ENCODE measurements around the gene GCLC.

GCLC gene

DNA sequence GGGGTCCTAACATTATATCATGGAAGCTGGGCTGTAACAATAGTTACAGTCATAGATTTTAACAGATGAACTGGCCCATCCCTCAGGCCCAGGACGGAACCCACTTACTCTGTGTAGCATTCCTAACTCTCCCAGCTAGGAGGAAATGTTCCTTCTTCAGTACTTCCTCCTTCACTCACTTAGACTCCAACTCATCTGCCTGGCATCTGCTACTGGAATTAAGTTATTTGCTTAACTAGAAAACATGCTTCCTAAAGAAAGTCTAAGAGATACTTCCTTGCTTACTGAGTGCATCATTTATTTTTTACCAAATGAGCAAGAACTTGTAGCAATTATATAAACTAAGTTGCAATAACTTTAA, 20.5 kb downstream of the GCLC start:
- peak; percentile 64 for DNase-seq (ENCODE audit: low read depth)

DNA sequence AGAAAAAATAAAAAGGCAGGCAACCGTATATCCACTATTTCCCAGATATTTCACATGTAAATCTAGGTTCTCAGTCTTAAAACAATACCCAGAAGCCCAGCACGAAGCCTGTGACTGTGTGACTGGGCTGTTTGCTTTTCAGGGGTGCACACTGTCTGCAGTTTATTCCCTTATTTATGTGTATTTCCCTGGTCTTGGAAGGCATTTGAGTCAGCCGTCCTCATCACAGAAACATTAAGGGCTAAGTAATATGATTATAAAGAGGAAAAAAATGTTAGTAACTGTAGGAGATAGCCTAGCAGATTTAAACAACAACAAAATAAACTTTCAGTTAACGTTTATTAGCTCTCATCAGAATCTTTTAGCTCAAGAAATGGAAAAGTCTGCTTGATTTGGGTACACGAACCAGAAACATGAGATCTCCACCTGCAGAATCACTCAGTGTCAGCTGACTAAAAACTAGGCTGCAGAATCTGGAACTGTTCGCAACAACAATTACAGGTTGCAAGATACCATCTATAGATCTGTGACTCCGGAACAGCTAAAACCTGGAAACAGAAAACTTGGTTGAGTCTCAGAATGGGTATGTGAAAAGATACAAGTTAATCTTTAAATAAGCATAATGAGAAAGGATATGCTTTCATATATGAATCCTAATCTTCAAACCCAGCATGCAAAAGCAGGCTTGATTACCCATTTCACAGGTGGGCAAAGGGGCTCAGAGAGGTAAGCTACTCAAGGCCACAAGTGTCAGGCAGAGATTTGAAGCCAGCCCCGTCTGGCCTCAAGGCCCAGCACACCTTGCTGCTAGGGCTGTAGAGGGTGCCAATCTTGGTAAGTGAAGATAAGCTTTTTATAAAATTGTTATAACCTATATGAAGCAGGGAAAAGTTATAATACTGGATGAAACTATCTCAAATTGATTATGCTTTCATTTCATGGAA, 21.1 kb downstream of the GCLC start:
- DNase-seq (ENCODE audit: low read depth): no peak

DNA sequence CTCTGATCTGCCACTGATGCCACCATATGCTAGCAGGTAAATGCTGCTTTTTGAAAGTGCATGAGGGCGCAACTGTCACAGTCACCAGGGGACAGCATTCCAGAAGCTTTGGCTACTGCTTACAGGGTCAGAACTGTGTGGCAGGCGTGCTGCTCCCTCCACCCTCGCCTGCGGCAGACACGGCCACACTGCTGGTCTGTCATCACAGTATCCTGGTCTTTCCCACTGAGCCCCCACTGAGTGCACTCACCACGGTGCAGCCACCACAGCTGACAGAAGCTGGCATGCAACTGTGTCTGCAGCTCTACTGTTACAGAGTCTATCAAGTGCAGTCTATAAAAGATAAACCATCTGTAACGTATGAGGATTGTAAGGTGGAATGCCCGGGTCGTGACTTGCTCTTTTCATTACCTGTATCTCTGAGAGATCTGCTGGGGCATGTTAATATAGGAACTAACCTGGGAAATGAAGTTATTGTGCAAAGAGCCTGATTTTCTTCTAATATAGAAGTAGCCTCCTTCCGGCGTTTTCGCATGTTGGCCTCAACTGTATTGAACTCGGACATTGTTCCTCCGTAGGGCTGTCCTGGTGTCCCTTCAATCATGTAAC, 24.5 kb downstream of the GCLC start:
- no peak for DNase-seq (ENCODE audit: low read depth)

DNA sequence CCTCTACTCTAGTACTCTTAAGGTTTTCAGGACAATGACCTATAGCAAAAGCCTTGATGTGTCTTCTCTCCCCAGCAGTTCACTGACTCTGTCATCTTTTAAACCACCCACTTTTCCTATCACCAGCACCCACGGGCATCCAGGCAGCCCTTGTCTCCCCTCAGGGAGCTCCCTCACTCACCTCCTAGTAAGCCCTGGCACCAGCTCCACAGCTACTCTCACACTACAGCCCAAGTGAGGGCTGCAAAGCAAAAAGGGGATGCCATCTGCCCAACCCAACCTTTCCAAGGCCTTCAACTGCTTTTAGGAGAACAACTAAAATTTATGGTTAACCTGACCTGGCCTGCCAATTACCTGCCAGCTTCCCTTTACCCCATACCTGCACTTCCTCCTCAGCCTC, 26.0 kb downstream of the GCLC start:
- DNase-seq (ENCODE audit: low read depth): no peak

DNA sequence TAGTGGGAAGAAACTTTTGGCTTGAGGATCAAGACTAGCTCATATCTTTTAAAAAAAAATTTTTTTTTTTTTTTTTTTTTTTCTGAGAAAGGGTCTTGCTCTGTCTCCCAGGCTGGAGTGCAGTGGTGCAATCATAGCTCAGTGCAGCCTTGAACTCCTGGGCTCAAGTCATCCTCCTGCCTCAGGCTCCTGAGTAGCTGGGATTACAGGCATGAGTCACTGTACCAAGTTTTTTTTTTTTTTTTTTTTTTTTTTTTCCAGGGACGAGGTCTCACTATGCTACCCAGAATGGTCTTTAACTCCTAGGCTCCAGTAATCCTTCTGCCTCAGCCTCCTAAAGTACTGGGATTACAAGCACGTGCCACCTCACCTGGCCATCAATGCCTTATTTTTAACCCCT, 27.9 kb downstream of the GCLC start:
- peak; percentile 40 for DNase-seq (ENCODE audit: low read depth)

DNA sequence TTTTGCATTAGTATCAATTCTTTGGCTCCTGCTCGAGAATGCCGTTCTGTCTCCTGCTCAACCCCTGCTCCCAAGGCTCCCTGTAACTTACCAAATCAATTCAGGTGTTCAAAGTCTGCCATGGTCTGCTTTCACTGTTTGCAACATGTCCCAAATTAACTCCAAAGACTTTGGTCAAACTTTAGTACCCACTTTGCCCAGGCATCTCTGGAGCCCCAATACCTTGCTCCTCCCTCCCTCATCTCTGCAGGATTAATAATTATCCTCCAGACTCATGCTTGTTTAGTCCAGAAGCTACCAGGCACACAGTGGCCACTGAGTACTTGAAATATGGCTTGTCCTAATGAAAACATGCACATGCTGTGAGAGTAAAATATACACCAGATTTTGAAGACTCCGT, 30.2 kb downstream of the GCLC start:
- DNase-seq (ENCODE audit: low read depth): no peak

DNA sequence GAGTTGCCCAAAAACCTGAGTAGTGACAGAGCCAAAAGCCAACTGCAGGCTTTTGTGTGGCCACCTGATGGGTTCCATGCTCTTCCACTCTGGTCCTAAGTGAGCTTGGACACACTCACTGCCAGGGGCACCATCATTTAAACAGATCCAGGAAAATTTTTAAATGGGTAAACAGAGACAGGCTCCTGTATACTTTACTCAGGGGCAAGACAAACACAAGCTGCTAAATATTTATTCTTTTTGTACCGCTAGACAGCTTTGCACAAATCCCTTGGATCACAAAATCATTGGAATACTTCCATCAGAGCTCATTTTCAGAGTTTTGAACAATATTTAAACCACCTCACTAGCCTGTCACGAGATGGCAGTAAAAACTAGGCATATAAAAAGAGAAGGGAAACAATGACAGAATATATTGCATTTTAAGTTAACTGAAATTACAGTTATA, 31.4 kb downstream of the GCLC start:
- DNase-seq (ENCODE audit: low read depth): no peak

DNA sequence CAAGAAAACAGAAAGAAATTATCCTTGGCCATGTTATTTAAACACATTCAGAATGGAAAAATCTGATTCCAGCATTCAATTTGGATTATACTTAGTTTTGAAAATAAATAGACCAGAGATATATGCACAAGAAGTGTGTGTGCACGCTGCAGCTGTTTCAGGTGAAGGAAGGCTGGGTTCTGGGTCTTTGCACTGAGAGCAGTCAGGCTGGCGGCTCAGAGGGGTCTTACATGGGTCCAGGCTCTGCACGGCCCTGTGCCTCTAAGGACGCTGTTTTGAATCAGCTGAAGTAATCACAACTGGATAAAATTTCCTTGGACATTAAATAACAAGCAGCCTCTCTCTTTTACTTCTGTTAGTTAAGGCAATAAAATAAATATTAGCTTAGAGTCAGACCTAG, 31.8 kb downstream of the GCLC start:
- DNase-seq (ENCODE audit: low read depth): no peak

DNA sequence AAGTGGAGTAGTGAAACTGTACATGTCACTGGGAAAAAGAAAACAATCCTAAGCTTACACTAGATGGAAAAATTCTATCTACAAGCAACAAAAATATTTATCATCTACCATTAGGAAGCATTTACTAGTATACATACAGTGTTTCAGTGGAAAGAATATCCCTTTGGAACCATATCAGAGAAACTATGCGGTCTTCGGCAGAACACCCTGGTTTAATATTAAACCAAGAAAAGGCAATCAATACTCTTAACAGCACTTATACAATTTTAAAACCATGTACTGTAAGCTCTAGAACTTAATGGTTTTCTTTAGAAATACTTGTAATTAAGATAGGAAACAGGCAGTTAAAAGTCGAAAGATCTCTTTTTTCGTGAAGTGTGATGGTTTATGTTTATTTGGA, 32.3 kb downstream of the GCLC start:
- no peak for DNase-seq (ENCODE audit: low read depth)

DNA sequence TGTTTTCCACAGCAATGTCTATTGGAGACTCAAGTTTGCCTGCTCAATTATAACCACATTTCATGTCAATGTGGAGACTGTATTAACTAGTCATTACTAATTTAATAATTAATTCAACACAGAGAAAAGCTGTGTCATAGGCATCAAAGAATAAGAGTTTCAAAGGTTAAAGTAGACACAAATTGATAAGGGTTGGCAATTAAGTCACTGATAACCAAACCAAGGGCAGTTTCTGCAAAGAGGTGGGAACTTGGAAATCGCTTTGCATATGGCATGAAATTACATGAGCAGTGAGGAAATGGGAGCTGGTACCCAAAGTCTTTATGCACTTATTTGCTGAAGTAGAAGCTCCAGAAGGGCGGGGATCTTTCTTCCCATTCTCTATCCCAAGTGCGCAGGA, 34.2 kb downstream of the GCLC start:
- DNase-seq (ENCODE audit: low read depth): no peak

DNA sequence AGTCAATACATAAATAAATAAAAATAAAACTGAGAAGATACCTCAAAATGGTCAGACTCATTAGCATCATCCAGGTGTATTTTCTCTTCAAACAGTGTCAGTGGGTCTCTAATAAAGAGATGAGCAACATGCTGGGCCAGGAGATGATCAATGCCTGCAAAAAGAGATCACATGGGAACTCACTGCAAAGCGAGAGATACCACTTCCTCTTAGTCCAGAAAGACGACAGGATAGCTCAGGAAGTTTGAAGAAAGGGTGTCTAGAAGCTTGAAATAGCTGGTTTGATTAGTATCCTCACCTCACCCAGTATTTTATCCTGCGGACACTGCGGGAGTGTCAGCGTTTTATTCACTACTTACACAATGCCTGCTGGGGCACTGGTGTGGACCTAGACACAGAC, 38.0 kb downstream of the GCLC start:
- DNase-seq (ENCODE audit: low read depth): no peak

DNA sequence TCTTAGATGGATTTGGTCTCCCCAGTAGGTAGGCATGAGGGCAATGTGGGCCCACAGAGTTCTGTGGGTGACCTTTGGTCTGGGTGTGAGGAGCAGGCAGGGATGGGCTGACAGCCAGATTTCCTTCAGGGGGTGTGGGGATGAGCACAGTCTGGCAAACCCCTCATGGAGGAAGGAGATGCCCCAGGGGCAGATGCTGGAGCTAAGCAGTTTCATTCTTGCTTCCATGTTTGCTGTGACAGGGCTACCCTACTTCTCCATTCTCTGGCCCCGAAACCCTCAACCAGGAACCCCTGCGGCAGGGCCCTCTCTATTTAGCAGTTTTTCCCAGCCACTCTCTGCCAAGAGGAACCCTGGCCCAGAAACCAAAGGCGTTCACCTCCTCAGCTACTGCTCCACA, 40.4 kb downstream of the GCLC start:
- DNase-seq (ENCODE audit: low read depth): no peak

DNA sequence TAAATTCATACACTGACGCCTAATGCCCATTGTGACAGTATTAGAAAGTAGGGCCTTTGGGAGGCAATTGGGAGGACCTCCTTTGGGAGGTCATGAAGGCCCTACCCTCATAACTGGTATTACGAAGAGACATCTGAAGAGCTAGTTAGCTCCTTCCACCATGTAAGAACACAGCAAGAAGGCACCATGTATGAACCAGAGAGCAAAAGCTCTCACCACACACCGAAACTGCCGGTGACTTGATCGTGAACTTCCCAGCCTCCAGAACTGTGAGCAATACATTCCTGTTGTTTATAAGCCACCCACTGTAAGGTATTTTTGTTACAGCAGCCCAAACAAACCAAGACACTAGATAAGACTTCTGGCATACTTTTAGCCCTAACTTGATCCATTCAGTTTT, 41.8 kb downstream of the GCLC start:
- DNase-seq (ENCODE audit: low read depth): no peak

DNA sequence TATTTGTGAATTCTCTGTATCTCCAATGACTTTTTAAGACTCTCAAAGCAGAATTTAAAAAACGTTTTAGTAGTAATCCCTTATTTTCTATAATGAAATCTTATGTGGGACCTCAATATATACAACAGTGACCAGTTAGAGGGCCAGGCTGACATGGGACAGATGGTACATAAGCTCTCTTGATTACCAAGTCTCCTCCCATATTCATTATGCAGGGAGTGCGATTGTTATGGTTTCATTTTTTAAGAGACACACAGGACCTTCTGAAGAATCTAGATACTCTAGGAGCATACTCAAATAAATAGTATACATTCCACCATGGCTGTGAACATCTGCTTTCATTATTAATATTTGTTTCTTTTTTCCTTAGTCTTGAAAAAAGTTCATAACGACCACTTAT, 43.5 kb downstream of the GCLC start:
- DNase-seq (ENCODE audit: low read depth): no peak

DNA sequence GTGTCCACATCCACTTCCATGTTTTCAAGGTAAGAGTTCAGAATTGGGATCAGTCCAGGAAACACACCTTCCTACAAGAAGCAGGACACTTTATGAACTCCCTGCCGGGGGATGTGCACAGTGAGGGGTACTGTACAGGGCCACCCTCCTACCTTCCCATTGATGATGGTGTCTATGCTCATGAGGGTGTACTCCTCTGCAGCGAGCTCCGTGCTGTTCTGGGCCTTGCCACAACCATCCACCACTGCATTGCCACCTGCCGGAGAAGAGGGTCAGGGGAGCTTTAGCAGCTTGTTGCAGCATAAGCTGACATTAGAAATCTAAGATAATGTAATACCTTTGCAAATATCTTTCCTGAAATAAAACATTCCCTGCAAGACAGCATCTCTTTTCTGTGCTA, 44.8 kb downstream of the GCLC start:
- DNase-seq (ENCODE audit: low read depth): no peak

DNA sequence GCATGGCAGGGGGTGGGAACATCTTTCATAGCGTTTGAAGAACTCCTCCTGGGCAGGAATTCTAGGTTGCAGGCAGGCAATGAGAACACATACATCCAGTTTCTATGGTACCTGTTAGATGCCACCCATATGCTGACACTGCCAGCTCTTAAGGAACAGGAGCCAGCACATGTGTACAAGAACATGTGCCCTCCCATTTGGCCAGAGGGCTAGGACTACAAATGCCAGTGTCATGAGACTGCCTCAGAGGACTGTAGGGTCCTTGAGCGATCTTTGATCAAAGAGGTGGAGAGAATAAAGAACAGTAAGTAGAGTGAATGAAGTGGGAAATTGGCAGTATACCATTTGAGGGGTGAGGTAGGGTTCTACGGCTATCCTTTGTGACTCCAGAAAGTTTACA, 45.8 kb downstream of the GCLC start:
- no peak for DNase-seq (ENCODE audit: low read depth)

DNA sequence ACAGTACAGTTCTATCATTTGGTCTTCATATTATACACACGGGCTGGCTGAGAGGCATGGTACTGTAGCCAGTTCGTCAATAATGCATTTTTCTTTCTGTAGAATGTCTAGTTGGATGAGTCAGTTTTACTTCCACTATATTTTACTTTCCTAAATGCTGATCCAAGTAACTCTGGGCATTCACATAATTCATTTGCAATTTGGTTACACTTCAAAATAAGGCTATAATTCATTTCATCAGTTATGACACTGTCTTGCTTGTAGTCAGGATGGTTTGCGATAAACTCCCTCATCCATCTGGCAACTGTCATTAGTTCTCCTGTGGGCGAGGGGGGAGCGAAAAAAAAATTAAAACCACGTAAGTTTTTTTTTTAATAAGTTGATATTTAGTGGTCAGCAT, 46.3 kb downstream of the GCLC start:
- no peak for DNase-seq (ENCODE audit: low read depth)

DNA sequence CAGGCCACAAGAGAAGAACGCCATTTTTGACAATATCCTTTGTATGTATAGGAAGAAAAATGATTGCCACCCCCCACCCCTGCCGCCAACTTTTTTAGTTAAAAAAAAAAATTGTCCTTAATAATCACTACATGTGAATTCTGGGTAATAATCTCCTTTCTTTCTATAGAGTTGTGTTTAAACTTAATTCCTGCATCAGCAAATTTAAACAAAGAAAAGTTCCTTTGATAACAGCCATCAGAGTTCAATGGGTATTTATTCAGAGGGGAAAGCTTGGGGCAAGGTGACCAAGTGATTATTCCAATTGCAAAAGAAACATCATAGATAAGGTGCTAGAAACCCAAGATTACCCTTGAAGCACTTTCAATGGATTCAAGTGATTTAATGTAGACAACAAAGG, 47.0 kb downstream of the GCLC start:
- no peak for DNase-seq (ENCODE audit: low read depth)

DNA sequence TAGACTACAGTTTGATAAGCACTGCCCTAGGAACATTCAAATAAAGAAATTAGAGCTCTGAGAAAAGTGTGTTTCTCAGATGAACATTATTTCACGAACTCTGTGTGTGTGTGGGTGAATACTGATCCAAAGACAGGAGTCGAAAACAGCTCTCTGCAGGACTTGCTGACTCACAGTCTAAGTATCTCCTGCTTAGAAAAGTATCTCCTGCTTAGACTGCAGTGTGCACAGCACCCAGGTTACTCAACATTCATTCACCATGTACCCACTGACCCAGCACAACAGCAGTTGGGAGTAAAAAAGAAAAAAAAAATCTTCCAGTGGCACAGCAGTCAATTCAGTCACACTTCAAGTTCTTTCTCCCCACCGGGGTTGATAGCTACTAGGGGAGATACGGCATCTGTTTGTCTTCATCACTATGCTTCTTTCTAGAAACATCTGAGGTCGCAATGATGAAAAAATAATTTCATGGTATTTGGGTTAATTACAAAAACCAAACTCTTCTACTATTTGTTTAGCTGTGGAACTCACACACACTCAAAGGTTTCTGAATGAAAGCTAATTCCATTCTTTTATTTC, 48.0 kb downstream of the GCLC start:
- peak; percentile 94 for DNase-seq (ENCODE audit: low read depth)

DNA sequence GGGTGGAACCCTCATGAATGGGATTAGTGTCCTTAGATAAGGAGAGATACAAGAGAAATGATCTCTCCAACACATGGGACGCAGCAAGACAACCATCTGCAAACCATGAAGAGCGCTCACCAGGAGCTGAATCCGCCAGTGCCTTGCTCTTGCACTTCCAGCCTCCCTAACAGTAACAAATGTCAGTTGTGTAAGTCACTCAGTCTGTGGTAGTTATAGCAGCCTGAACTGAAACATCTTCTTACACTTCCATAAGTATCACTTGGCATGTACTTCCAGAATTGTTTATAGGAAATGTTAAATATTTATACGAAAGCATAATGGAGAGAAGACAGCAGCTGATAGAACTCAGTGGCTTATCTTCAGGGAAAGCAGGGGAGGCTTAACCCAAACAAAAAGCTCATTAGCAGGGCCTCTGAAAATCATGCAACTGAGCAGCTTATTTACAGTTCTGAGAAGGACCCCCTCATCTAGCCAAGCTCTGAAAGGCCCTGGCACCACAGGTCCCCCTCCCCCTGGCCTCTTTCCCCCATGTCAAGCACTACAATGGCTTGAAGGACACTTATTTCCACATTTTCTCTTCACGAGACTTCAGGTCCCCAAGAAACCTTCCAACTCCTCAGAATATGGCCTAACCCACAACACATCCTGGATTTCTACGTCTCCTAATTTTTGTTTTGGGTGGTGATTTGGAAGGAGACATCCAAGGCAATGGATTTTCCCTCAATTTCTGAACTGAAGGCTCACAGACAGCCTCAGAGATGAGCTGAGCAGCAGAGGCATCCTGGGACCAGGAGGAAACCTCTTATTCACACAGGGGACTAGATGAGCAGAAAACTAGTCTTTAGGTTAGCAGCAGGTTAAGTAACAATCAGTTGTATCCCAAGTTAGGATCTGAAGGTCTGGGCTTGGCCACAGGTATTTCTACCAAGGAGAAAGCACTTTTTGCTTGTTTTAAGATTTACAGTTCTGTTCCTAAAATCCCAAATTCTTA, 49.1 kb downstream of the GCLC start:
- DNase-seq (ENCODE audit: low read depth): no peak

DNA sequence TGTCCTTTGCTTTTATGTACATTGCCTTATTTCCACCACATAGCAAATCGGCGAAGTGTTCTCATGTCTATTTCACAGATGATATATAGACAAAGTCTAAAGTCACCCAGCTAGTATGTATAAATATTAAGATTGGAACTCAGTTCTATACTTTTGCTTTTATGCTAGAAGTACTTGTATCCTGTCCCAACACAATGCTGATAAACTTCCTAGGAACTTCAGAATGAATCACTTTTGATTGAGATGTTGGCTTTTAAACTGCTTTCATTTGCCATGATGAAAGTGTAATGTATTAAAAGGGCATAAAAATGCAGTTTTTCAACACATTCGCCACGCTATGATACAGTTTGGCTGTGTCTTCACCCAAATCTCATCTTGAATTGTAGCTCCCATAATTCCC, 50.8 kb downstream of the GCLC start:
- peak; percentile 29 for DNase-seq (ENCODE audit: low read depth)

DNA sequence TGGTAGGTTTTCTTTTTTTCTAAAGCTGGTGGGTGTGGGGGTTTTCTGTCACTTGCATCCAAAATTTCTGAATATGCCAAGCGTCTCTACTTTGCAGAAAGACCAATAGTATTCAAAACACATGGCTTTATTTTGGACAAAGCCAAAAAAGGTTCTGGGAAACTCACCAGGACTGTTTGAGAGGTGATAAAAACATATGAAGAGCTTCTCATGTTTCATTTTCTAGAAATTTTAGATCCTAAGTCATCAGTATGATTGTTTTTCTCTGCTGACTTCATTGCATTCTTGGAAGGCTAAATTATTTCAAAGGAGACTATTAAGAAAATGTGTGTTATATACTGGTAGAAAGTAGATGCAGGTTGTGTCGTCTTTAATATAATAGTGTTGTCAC, 51.3 kb downstream of the GCLC start:
- no peak for DNase-seq (ENCODE audit: low read depth)
